Panc1 (cell line): ENCODE data around the gene DPEP2NB. TPM values are rescaled to one million over a fixed set of nuclear protein-coding genes. Genes with fewer than 3 reads are reported as not detected.

ENCODE experiments used
- ATAC-seq: fragments of 200-7000 bp; cut with Tn5 transposase; 2 replicates; pipeline ENCODE4 v1.9.1; 2020; ENCODE audit warnings: mild to moderate bottlenecking, moderate library complexity
- BruUV-seq: library from RNA; stranded (reverse); fragments of 400-500 nt; replicated peaks from 2 replicates; lab custom pipeline; 2021; lab: Mats Ljungman, UMichigan
- CTCF ChIA-PET: fragments of 300-600 bp; sonication (Branson Sonifier 250); formaldehyde crosslinking; loops from one replicate; lab custom pipeline; 2022; ENCODE audit warnings: antibody characterized with exemption; lab: Charles Lee
- POLR2A ChIA-PET: fragments of 300-600 bp; sonication (Branson Sonifier 250); formaldehyde crosslinking; loops from one replicate; lab custom pipeline; 2022; ENCODE audit warnings: antibody characterized with exemption; lab: Charles Lee
- DNase-seq: peaks from one replicate; pipeline ENCODE4 v3.0.0-alpha.2; 2010; ENCODE audit warnings: low read depth, low spot score
- H3K27ac ChIP-seq: 2 replicates; pipeline ENCODE4 v1.5.1; 2011; ENCODE audit warnings: mild to moderate bottlenecking, low read length, inconsistent platforms
- H3K27me3 ChIP-seq: fragments of 200-500 bp; sonication (Bioruptor generic); 2 replicates; pipeline ENCODE4 v1.6.0; 2014; ENCODE audit warnings: low read length, inconsistent platforms; ENCODE audit not compliant: control insufficient read depth, insufficient read depth
- H3K36me3 ChIP-seq: fragments of 200-500 bp; sonication (Bioruptor generic); 2 replicates; pipeline ENCODE4 v1.5.1; 2014; ENCODE audit warnings: inconsistent platforms, mild to moderate bottlenecking, low read length, moderate library complexity; ENCODE audit not compliant: control insufficient read depth, insufficient read depth
- H3K4me1 ChIP-seq: 2 replicates; pipeline ENCODE4 v1.5.1; 2011; ENCODE audit warnings: inconsistent platforms, mild to moderate bottlenecking, low read length, moderate library complexity; ENCODE audit not compliant: control insufficient read depth, insufficient read depth
- H3K4me3 ChIP-seq, 2 experiments: 2 replicates each; pipeline ENCODE4 v1.5.1; 2011 to 2012; ENCODE audit warnings: low read depth in 2 of 2, low read length in 2 of 2, mild to moderate bottlenecking in 2 of 2, inconsistent platforms in 1 of 2, moderate library complexity in 1 of 2
- H3K9me3 ChIP-seq: fragments of 200-500 bp; sonication (Bioruptor generic); 2 replicates; pipeline ENCODE4 v1.5.1; 2014; ENCODE audit warnings: low read depth, mild to moderate bottlenecking, inconsistent platforms, low read length, moderate library complexity; ENCODE audit not compliant: control insufficient read depth, insufficient read depth
- CTCF ChIP-seq: fragments of 450-650 bp; IDR thresholded peaks from 2 replicates; pipeline ENCODE4 v1.5.1; 2017; ENCODE audit warnings: mild to moderate bottlenecking
- POLR2AphosphoS5 ChIP-seq: IDR thresholded peaks from 2 replicates; pipeline ENCODE4 v1.6.1; 2012; ENCODE audit warnings: mild to moderate bottlenecking, low read depth, low read length, moderate library complexity
- REST ChIP-seq, 2 experiments: IDR thresholded peaks; 2 replicates each; pipeline ENCODE4 v1.6.1; 2011 to 2012; ENCODE audit warnings: low read depth in 2 of 2, control low read depth in 1 of 2, low read length in 1 of 2, mild to moderate bottlenecking in 1 of 2, moderate library complexity in 1 of 2; ENCODE audit not compliant: insufficient read depth in 1 of 2
- SIN3A ChIP-seq: IDR thresholded peaks from 2 replicates; pipeline ENCODE4 v1.6.1; 2012; ENCODE audit warnings: low read depth, mild to moderate bottlenecking, low read length, moderate library complexity, borderline replicate concordance; ENCODE audit not compliant: insufficient read depth
- TCF7L2 ChIP-seq: IDR thresholded peaks from 2 replicates; pipeline ENCODE4 v1.6.1; 2011; ENCODE audit warnings: mild to moderate bottlenecking, low read depth, low read length, inconsistent platforms
- in situ Hi-C: cut with HindIII; loops from 2 replicates; pipeline ENCODE4 v1.10.0; 2016; ENCODE audit warnings: low sequenced_read_pairs, low pct_unique_long_range_greater_than_20kb
- intact Hi-C: fragments of 100-400 bp; cut with micrococcal nuclease; formaldehyde crosslinking; loops from one replicate; pipeline ENCODE4 v1.10.0; 2022; ENCODE audit not compliant: unreplicated experiment
- total RNA-seq: library from RNA; stranded (reverse); gene quantifications from one replicate; pipeline ENCODE4 v1.2.1, GENCODE V29; 2021; ENCODE audit not compliant: unreplicated experiment

DPEP2NB gene
- total RNA-seq, 1 experiment from 2014 or later, result not detected

- TF ChIP-seq CTCF (no peak), REST (IDR thresholded peaks at IDR 0.05; ENCODE audit: insufficient read depth in 1 of 2, low read depth in 2 of 2, low read length in 1 of 2) (no peak), SIN3A (no peak), TCF7L2 (no peak), POLR2AphosphoS5 (no peak)
- Histone ChIP-seq H3K27me3 (no peaks in the 10 kb centered on the region), H3K4me3 (no peak overlapping the region), H3K9me3 (no peaks in the 10 kb centered on the region), H3K4me1 (no peaks in the 10 kb centered on the region), H3K36me3 (no peaks in the 10 kb centered on the region), H3K27ac (no peak overlapping the region)
- ATAC-seq, result no peak
- intact Hi-C loops, result no loop called here
- BruUV-seq, result no TSS peak
- in situ Hi-C loops, result no loop called here
- CTCF ChIA-PET, result no interaction called here
- DNase-seq, result no peak
- POLR2A ChIA-PET, result no interaction called here
Observed at GRCh38 chr16:68046106-68046505, 30.4 kb upstream of the DPEP2NB start.

GRCh38 chr16:68041783-68042182 is 26.1 kb upstream of the DPEP2NB start:
- Histone ChIP-seq H3K4me1 (no peaks in the 10 kb centered on the region), H3K4me3 (no peak overlapping the region), H3K36me3 (no peaks in the 10 kb centered on the region), H3K27ac (no peak overlapping the region), H3K27me3 (no peaks in the 10 kb centered on the region), H3K9me3 (no peaks in the 10 kb centered on the region)
- ATAC-seq (no peak), DNase-seq (no peak)
- intact Hi-C loops, result loop anchor here (5.0 kb wide), 1 partner anchor 49 kb away; no protein-coding TSS in a partner anchor
- TF ChIP-seq REST (IDR thresholded peaks at IDR 0.05; ENCODE audit: insufficient read depth in 1 of 2, low read depth in 2 of 2, low read length in 1 of 2) (no peak), POLR2AphosphoS5 (no peak), CTCF (no peak), SIN3A (no peak), TCF7L2 (no peak)
- in situ Hi-C loops, result no loop called here
- ChIA-PET POLR2A (no interaction called here), CTCF (no interaction called here)
- BruUV-seq, result no TSS peak
